HepG2 (cell line): ENCODE measurements around the gene PHF21B. TPM values are rescaled to one million over a fixed set of nuclear protein-coding genes. Genes with fewer than 3 reads are reported as not detected.

Experiments
- ATAC-seq: fragments of 200-7000 bp; cut with Tn5 transposase; 3 replicates; pipeline ENCODE4 v1.9.1; 2020; ENCODE audit warnings: mild to moderate bottlenecking, moderate library complexity
- BruUV-seq: library from RNA; stranded (reverse); fragments of 400-500 nt; replicated peaks from 2 replicates; lab custom pipeline; 2021; lab: Mats Ljungman, UMichigan
- CTCF ChIA-PET: fragments of 300-600 bp; formaldehyde crosslinking; extraction: SDS; loops from one replicate; lab custom pipeline; 2021; ENCODE audit warnings: low total read pairs, inconsistent platforms, low intra/inter-chr PET ratio; lab: Yijun Ruan, JAX
- POLR2A ChIA-PET: fragments of 350-600 bp; sonication (Branson Sonifier 250); formaldehyde crosslinking; loops from one replicate; lab custom pipeline; 2020; ENCODE audit warnings: antibody characterized with exemption, inconsistent platforms; lab: Yijun Ruan, JAX
- DNase-seq: peaks from one replicate; pipeline ENCODE4 v3.0.0-alpha.2; 2015; ENCODE audit warnings: low spot score
- FAIRE-seq: peaks from 3 replicates; lab custom pipeline; 2011; peaks lifted over from hg19 to GRCh38; lab: Jason Lieb, UNC
- H2AFZ ChIP-seq: one replicate; pipeline ENCODE4 v1.6.1; 2011; ENCODE audit warnings: low read length, inconsistent platforms
- H3K27ac ChIP-seq: fragments of 300-600 bp; 3 replicates; pipeline ENCODE4 v1.8.0; 2011; ENCODE audit warnings: mixed run types, mild to moderate bottlenecking, mixed read lengths, low read length, inconsistent platforms; ENCODE audit not compliant: insufficient read depth; ENCODE audit errors: extremely low read length
- H3K27me3 ChIP-seq, 2 experiments: fragments of 200-600 bp in 1 of 2; 2 replicates in 1 of 2; 3 replicates in 1 of 2; pipeline versions ENCODE4 v1.6.0 to v1.8.0; 2011; ENCODE audit warnings: low read length in 2 of 2, mild to moderate bottlenecking in 2 of 2, moderate library complexity in 2 of 2, inconsistent platforms in 1 of 2; ENCODE audit not compliant: insufficient read depth in 2 of 2, control insufficient read depth in 1 of 2
- H3K36me3 ChIP-seq, 2 experiments: fragments of 200-600 bp in 1 of 2; replicated peaks in 1 of 2; 2 replicates in 1 of 2; 3 replicates in 1 of 2; pipeline versions ENCODE4 v1.5.1 to v1.8.0; 2011; ENCODE audit warnings: low read length in 2 of 2, inconsistent platforms in 1 of 2; ENCODE audit not compliant: insufficient read depth in 2 of 2, control insufficient read depth in 1 of 2
- H3K4me1 ChIP-seq: 2 replicates; pipeline ENCODE4 v1.5.1; 2012; ENCODE audit warnings: low read length, inconsistent platforms; ENCODE audit not compliant: insufficient read depth
- H3K4me2 ChIP-seq: 2 replicates; pipeline ENCODE4 v1.6.0; 2011; ENCODE audit warnings: low read depth, low read length, inconsistent platforms
- H3K4me3 ChIP-seq, 3 experiments: fragments of 200-600 bp in 1 of 3; sonication (generic), shearing (Covaris generic) in 1 of 3; replicated peaks in 1 of 3; 2 replicates each; pipeline ENCODE4 v1.5.1; 2011 to 2016; ENCODE audit warnings: low read length in 3 of 3, inconsistent platforms in 2 of 3, low read depth in 2 of 3, mild to moderate bottlenecking in 2 of 3, control low read depth in 1 of 3, mixed read lengths in 1 of 3; ENCODE audit not compliant: insufficient read depth in 1 of 3
- H3K79me2 ChIP-seq: one replicate; pipeline ENCODE4 v1.6.1; 2011; ENCODE audit warnings: low read length, inconsistent platforms; ENCODE audit not compliant: insufficient read depth
- H3K9ac ChIP-seq: 2 replicates; pipeline ENCODE4 v1.6.0; 2011; ENCODE audit warnings: mild to moderate bottlenecking, low read depth, low read length, inconsistent platforms; ENCODE audit not compliant: insufficient read depth
- H3K9me3 ChIP-seq: 2 replicates; pipeline ENCODE4 v1.5.1; 2012; ENCODE audit warnings: mild to moderate bottlenecking, low read length
- H4K20me1 ChIP-seq: 2 replicates; pipeline ENCODE4 v1.6.0; 2011; ENCODE audit warnings: inconsistent platforms, mild to moderate bottlenecking, low read length, moderate library complexity; ENCODE audit not compliant: insufficient read depth
- MAX ChIP-seq: IDR thresholded peaks from 2 replicates; pipeline ENCODE4 v1.6.1; 2012; ENCODE audit warnings: inconsistent platforms
- MLXIP ChIP-seq: sonication (generic); formaldehyde crosslinking; IDR thresholded peaks from 2 replicates; pipeline ENCODE4 v1.9.0; 2021; ENCODE audit warnings: missing genetic modification reagents, borderline replicate concordance
- MYNN ChIP-seq: sonication (generic); formaldehyde crosslinking; IDR thresholded peaks from 2 replicates; pipeline ENCODE4 v1.4.0; 2020; ENCODE audit warnings: mild to moderate bottlenecking, low read depth, missing genetic modification reagents
- TBX2 ChIP-seq: sonication (generic); formaldehyde crosslinking; IDR thresholded peaks from 2 replicates; pipeline ENCODE4 v1.5.0; 2020; ENCODE audit warnings: missing genetic modification reagents, mild to moderate bottlenecking, borderline replicate concordance
- ZBTB43 ChIP-seq: sonication (generic); formaldehyde crosslinking; conservative IDR thresholded peaks from 2 replicates; pipeline ENCODE4 v1.4.0; 2020; ENCODE audit warnings: missing genetic modification reagents
- ZMAT5 ChIP-seq: sonication (generic); formaldehyde crosslinking; IDR thresholded peaks from 2 replicates; pipeline ENCODE4 v1.5.0; 2020; ENCODE audit warnings: mild to moderate bottlenecking, low read depth, missing genetic modification reagents, borderline replicate concordance
- ZNF3 ChIP-seq: IDR thresholded peaks from 2 replicates; pipeline ENCODE4 v1.7.0; 2017; ENCODE audit warnings: inconsistent platforms
- ZNF766 ChIP-seq: sonication (generic); formaldehyde crosslinking; IDR thresholded peaks from 2 replicates; pipeline ENCODE4 v1.5.0; 2020; ENCODE audit warnings: missing genetic modification reagents, borderline replicate concordance
- ZNF777 ChIP-seq: sonication (generic); formaldehyde crosslinking; IDR thresholded peaks from 2 replicates; pipeline ENCODE4 v1.4.0; 2020; ENCODE audit warnings: missing genetic modification reagents
- WGBS: methylation state at CpG from one replicate; pipeline ENCODE4 v1.1.6; 2017; ENCODE audit warnings: low lambda C conversion rate; 5-methylcytosine and 5-hydroxymethylcytosine counted together
- in situ Hi-C: cut with HindIII; loops from 2 replicates; pipeline ENCODE4 v1.10.0; 2017; ENCODE audit warnings: low pct_unique_long_range_greater_than_20kb; ENCODE audit not compliant: extremely low pct_ligation_motif_present
- intact Hi-C: fragments of 100-400 bp; cut with micrococcal nuclease; formaldehyde crosslinking; loops from one replicate; pipeline ENCODE4 v1.10.0; 2022; ENCODE audit not compliant: unreplicated experiment
- polyA plus RNA-seq, 8 experiments: library from polyadenylated mRNA; depleted of rRNA in 3 of 8; stranded (reverse) in 7 of 8; unstranded in 1 of 8; fragments of >200 nt; fragmentation: Illumina TruSeq in 4 of 8; extraction: Trizol in 4 of 8; gene quantifications; 2 replicates each; pipeline versions ENCODE4 v1.2.1 to v1.2.3, GENCODE V29; 2011 to 2016; ENCODE audit warnings: low read depth in 4 of 8, missing spikeins in 1 of 8, mixed read lengths in 1 of 8; ENCODE audit not compliant: insufficient read depth in 1 of 8
- total RNA-seq, 5 experiments: library from RNA; depleted of rRNA; stranded (reverse); fragments of >200 nt; fragmentation: Illumina TruSeq; extraction: Trizol; gene quantifications; 2 replicates each; pipeline ENCODE4 v1.2.3, GENCODE V29; 2016; ENCODE audit warnings: low read depth in 1 of 5
- TF ChIP-seq, protein P1 (sequence below): sonication (generic); formaldehyde crosslinking; IDR thresholded peaks from 2 replicates; pipeline ENCODE4 v1.4.0; 2020; ENCODE audit warnings: missing genetic modification reagents
- TF ChIP-seq, protein P2 (sequence below): sonication (generic); formaldehyde crosslinking; IDR thresholded peaks from 2 replicates; pipeline ENCODE4 v1.4.0; 2020; ENCODE audit warnings: missing genetic modification reagents, mild to moderate bottlenecking, borderline replicate concordance
- TF ChIP-seq, protein P3 (sequence below): sonication (generic); formaldehyde crosslinking; IDR thresholded peaks from 2 replicates; pipeline ENCODE4 v1.8.0; 2022; ENCODE audit warnings: missing genetic modification reagents, low read depth, mild to moderate bottlenecking, borderline replicate concordance

Gene PHF21B
- total and polyA plus RNA-seq, 2 of the 13 experiments (the other 11 are each of a cell fraction or from before 2014, with no cell fraction given) = not detected

DNA sequence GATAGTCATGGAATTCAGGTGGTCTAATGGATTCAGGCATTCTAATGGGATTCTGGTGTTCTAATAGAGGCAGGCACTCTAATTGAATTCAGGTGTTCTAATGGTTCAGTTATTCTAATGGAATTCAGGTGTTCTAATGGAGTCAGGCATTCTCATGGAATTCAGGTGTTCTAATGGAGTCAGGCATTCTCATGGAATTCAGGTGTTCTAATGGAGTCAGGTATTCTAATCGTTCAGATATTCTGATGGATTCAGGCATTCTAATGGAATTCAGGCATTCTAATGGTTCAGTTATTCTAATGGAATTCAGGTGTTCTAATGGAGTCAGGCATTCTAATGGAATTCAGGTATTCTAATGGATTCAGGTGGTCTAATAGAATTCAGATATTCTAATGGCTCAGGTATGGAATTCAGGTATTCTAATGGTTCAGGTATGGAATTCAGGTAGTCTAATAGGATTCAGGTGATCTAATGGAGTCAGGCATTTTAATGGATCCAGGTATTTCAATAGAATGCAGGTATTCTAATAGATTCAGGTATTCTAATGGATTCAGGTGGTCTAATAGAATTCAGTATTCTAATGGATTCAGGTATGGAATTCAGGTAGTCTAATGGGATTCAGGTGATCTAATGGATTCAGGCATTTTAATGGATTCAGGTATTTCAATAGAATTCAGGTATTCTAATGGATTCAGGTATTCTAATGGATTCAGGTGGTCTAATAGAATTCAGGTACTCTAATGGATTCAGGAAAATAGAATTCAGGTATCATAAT is 22.0 kb upstream of the PHF21B start:
- no peak overlapping the region for H2AFZ ChIP-seq
- H3K79me2 ChIP-seq = no peaks in the 10 kb centered on the region
- intact Hi-C loops = no loop called here
- CTCF ChIA-PET = no interaction called here
- H3K27me3 ChIP-seq = peaks cover 1 to 14% of the 10 kb centered on the region in 2 experiments; a peak in 4 of 5 replicates
- BruUV-seq = no TSS peak
- no peak for TF ChIP-seq ZMAT5 (CRISPR knock-in tag)
- no peak for TF ChIP-seq ZNF766 (CRISPR knock-in tag)
- TF ChIP-seq MAX = no peak
- TF ChIP-seq, protein P1, sequence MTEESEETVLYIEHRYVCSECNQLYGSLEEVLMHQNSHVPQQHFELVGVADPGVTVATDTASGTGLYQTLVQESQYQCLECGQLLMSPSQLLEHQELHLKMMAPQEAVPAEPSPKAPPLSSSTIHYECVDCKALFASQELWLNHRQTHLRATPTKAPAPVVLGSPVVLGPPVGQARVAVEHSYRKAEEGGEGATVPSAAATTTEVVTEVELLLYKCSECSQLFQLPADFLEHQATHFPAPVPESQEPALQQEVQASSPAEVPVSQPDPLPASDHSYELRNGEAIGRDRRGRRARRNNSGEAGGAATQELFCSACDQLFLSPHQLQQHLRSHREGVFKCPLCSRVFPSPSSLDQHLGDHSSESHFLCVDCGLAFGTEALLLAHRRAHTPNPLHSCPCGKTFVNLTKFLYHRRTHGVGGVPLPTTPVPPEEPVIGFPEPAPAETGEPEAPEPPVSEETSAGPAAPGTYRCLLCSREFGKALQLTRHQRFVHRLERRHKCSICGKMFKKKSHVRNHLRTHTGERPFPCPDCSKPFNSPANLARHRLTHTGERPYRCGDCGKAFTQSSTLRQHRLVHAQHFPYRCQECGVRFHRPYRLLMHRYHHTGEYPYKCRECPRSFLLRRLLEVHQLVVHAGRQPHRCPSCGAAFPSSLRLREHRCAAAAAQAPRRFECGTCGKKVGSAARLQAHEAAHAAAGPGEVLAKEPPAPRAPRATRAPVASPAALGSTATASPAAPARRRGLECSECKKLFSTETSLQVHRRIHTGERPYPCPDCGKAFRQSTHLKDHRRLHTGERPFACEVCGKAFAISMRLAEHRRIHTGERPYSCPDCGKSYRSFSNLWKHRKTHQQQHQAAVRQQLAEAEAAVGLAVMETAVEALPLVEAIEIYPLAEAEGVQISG (CRISPR knock-in tag) = no peak
- no peak for TF ChIP-seq TBX2 (CRISPR knock-in tag)
- TF ChIP-seq, protein P2, sequence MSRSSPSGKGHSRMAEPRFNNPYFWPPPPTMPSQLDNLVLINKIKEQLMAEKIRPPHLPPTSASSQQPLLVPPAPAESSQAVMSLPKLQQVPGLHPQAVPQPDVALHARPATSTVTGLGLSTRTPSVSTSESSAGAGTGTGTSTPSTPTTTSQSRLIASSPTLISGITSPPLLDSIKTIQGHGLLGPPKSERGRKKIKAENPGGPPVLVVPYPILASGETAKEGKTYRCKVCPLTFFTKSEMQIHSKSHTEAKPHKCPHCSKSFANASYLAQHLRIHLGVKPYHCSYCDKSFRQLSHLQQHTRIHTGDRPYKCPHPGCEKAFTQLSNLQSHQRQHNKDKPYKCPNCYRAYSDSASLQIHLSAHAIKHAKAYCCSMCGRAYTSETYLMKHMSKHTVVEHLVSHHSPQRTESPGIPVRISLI = no peak
- TF ChIP-seq ZNF777 (CRISPR knock-in tag) = no peak
- TF ChIP-seq MYNN (CRISPR knock-in tag) = no peak
- TF ChIP-seq, protein P3, sequence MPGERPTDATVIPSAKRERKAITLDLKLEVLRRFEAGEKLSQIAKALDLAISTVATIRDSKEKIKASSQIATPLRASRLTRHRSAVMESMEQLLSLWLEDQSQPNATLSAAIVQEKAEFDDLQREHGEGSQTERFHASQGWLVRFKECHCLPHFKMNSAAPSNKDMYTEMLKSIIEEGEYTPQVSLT (CRISPR knock-in tag) = no peak
- no peak for TF ChIP-seq ZBTB43 (CRISPR knock-in tag)
- no peak for TF ChIP-seq MLXIP
- TF ChIP-seq ZNF3 = no peak
- no peaks in the 10 kb centered on the region for H3K9me3 ChIP-seq
- H3K4me3 ChIP-seq = no peak overlapping the region
- ATAC-seq = no peak
- 0% methylated on average over 1 of the region's 1 CpG for WGBS
- no peaks in the 10 kb centered on the region for H3K4me1 ChIP-seq
- H3K9ac ChIP-seq = no peak overlapping the region
- no peak overlapping the region for H3K4me2 ChIP-seq
- DNase-seq = no peak
- no peaks in the 10 kb centered on the region for H3K36me3 ChIP-seq
- H3K27ac ChIP-seq = no peak overlapping the region
- in situ Hi-C loops = no loop called here
- no peak for FAIRE-seq
- POLR2A ChIA-PET = no interaction called here
- no peaks in the 10 kb centered on the region for H4K20me1 ChIP-seq
